Skeletal muscle tissue (tissue), 4 donors: ENCODE measurements around the gene UBE2E1. TPM values are rescaled to one million over a fixed set of nuclear protein-coding genes. Genes with fewer than 3 reads are reported as not detected.

Source experiments
- H3K27ac ChIP-seq: one replicate; pipeline ENCODE4 v1.7.0; 2013; ENCODE audit warnings: mild to moderate bottlenecking, low read depth, low read length, inconsistent platforms
- H3K27me3 ChIP-seq, 3 donors: one replicate each; pipeline ENCODE4 v1.7.0; 2013; ENCODE audit warnings: low read length in 3 of 3; ENCODE audit not compliant: control insufficient read depth in 3 of 3, insufficient read depth in 3 of 3
- H3K36me3 ChIP-seq, 3 donors: one replicate each; pipeline ENCODE4 v1.7.0; 2013; ENCODE audit warnings: low read length in 3 of 3; ENCODE audit not compliant: control insufficient read depth in 3 of 3, insufficient read depth in 3 of 3
- H3K4me1 ChIP-seq, 3 donors: one replicate each; pipeline ENCODE4 v1.7.0; 2013; ENCODE audit warnings: low read length in 3 of 3, mild to moderate bottlenecking in 3 of 3; ENCODE audit not compliant: control insufficient read depth in 3 of 3, insufficient read depth in 3 of 3
- H3K4me3 ChIP-seq, 3 donors: one replicate each; pipeline ENCODE4 v1.7.0; 2013; ENCODE audit warnings: low read length in 3 of 3
- H3K9ac ChIP-seq, 3 donors: one replicate each; pipeline ENCODE4 v1.7.0; 2013; ENCODE audit warnings: low read length in 3 of 3, mild to moderate bottlenecking in 3 of 3, moderate library complexity in 2 of 3, low read depth in 1 of 3
- H3K9me3 ChIP-seq, 3 donors: one replicate each; pipeline ENCODE4 v1.7.0; 2013; ENCODE audit warnings: low read length in 3 of 3; ENCODE audit not compliant: control insufficient read depth in 3 of 3
- total RNA-seq: library from RNA; depleted of rRNA; stranded (reverse); fragments of >200 nt; gene quantifications from one replicate; pipeline ENCODE4 v1.2.3, GENCODE V29; 2014
- donor health status: Osteomylitis.

Gene UBE2E1
- total RNA-seq, 1 donor from 2014 or later: 83.0 TPM

DNA sequence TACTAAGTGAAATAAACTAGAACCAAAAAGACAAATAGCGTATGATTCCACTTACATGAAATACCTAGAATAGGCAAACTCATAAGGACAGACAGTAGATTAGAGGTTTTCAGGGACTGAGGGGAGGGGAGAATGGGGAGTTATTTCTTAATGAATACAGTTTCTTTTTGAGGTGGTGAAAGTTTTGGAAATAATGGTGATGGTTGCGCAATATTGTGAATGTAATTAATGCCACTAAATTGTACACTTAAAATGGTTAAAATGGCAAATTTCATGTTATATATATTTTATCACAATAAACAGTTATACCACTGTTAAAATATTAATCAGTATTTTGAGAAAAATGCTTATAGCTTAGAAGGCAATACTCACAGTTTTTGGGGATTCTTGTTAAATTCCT lies 11.0 kb downstream of the UBE2E1 start:
- Histone ChIP-seq H3K9me3 (no peaks in the 10 kb centered on the region), H3K9ac (no peak overlapping the region), H3K27me3 (no peaks in the 10 kb centered on the region), H3K4me1 (peaks cover 9 to 21% (median 9%) of the 10 kb centered on the region in 3 donors), H3K36me3 (no peaks in the 10 kb centered on the region), H3K27ac (no peak overlapping the region), H3K4me3 (no peak overlapping the region)

DNA sequence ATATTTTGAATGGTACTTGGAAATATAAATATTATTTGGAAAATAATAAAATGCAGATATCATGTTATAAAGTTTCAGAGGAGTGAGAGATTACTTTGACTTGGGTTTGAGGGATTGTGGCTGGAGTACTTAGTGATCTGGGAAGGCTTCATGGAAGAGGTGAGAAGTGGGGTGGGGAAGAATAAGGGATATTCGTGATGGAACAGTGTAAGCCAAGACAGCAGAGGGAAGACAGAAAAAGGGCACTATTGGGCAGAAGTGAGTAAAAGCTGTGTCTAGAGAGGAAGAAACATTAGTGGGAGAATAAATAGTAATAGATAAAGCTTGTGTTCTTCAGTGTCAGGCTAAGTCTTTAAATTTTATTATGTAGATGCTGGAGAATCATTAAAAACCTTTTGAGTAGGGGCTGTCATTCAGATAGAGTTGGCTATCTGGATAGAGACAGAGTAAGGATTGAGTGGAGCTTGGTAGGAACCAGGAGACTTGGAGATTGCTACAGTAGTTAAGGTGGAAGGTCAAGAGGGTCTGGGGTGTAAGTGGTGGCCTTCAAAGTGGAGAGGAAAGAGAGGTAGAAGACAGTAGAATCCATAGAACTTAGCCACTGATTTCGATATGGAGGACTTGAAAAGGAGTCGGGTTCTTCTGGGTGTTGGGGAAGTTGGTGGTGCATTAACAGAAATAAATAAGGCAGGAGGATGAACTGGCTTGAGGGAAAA lies 11.9 kb downstream of the UBE2E1 start:
- Histone ChIP-seq H3K27ac (no peak overlapping the region), H3K4me1 (peaks cover 9 to 23% (median 9%) of the 10 kb centered on the region in 3 donors), H3K36me3 (no peaks in the 10 kb centered on the region), H3K9ac (no peak overlapping the region), H3K27me3 (no peaks in the 10 kb centered on the region), H3K4me3 (no peak overlapping the region), H3K9me3 (no peaks in the 10 kb centered on the region)

DNA sequence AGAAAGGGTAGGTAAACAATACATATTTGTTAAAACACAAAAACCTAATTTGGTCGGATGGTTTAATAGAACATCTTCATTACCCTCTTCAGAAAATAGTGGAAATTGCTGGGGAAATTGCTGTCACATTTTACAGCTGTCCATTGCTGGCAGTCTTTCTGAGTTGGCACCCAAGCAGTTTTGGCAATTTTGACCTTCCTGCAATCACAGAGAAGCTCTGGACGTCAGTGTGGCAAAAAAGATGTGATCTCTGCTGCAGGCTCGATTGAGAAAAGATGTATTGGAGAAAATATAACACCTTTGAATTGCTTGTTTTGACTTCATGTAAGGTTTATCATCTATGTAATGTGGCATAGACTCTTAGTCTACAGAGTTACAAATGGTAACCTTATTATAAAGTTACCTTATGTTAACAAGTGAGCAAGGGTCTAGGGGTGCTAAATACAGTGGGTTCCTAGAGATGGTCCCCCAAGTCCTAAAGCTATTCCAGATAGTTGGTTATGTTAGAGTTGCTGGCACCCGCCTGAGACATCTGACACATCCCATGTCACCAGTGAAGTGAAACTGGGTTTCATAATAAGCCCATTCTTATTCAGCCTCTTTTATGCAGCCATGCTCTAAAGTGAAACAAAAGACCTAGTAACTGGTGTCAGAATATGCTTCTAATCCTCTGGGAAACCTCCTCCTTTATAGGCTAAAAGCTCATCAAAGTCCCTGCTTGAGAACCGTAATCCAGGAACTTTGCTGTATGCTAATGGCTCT lies 14.0 kb downstream of the UBE2E1 start:
- H3K4me1 ChIP-seq: peaks cover 9 to 23% (median 9%) of the 10 kb centered on the region in 3 donors
- no peak overlapping the region for H3K4me3 ChIP-seq
- no peaks in the 10 kb centered on the region for H3K27me3 ChIP-seq
- no peaks in the 10 kb centered on the region for H3K36me3 ChIP-seq
- H3K9me3 ChIP-seq: no peaks in the 10 kb centered on the region
- H3K9ac ChIP-seq: no peak overlapping the region
- H3K27ac ChIP-seq: no peak overlapping the region

DNA sequence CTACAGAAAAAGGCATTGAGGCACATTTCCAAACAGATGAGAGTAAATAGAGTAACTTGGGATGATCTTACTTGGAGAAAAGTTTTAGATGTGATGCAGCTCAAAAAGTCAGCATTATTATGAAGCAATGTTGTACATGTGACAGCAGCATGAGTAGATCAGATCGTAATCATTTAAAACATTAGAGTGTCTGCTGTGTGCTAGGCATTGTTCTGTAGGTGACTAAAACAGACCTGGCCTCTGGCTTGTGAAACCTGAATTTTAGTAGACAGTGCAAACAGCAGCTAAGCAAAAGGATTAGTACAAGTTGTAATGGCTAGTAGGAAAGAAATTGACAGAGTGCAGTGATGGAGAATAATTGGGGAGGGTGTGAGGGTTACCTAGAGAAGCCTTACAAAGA lies 15.1 kb downstream of the UBE2E1 start:
- H3K9me3 ChIP-seq: no peaks in the 10 kb centered on the region
- H3K4me3 ChIP-seq: no peak overlapping the region
- no peaks in the 10 kb centered on the region for H3K36me3 ChIP-seq
- no peak overlapping the region for H3K27ac ChIP-seq
- H3K27me3 ChIP-seq: no peaks in the 10 kb centered on the region
- peaks cover 9 to 27% (median 13%) of the 10 kb centered on the region in 3 donors for H3K4me1 ChIP-seq
- H3K9ac ChIP-seq: no peak overlapping the region

DNA sequence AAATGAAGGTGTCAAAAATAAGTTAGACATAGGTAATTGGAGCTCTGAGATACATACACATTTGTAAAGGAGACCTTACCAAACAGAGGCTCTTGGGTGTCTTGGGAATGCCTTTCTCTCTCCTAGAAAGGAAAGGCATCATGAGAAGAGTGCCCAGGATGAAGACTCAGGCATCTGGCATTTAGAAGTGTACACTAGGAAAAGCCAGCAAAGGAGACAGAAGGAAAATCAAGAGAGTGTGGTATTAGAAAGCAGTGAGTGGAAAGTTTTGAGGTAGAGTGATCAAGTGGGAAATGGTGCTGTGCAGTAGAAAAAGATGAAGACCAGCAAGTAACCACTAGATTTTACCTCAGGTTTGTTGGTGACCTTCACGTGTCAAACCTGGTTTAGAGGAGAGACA lies 16.1 kb downstream of the UBE2E1 start:
- no peak overlapping the region for H3K9ac ChIP-seq
- no peak overlapping the region for H3K27ac ChIP-seq
- no peaks in the 10 kb centered on the region for H3K9me3 ChIP-seq
- H3K4me3 ChIP-seq: no peak overlapping the region
- H3K36me3 ChIP-seq: no peaks in the 10 kb centered on the region
- peaks cover 14 to 33% (median 16%) of the 10 kb centered on the region in 3 donors for H3K4me1 ChIP-seq
- H3K27me3 ChIP-seq: no peaks in the 10 kb centered on the region

DNA sequence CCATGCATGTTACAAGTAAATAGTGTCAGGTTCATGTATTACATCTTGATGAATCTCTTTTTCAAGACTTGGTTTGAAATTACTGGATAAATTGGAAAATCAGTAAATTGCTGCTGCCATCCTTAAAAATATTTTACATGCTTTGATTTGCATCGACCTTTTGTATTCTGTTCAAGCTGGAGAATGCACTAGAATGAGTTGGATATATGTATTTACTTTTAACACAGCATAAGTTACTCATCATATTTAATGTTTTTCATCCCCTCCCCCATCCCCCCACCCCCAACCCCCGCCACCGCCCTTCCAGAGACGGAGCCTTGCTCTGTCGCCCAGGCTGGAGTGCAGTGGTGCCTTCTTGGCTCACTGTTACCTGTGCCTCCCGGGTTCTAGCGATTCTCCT lies 16.8 kb downstream of the UBE2E1 start:
- Histone ChIP-seq H3K9ac (no peak overlapping the region), H3K4me3 (no peak overlapping the region), H3K9me3 (no peaks in the 10 kb centered on the region), H3K4me1 (peaks cover 14 to 33% (median 16%) of the 10 kb centered on the region in 3 donors), H3K27me3 (no peaks in the 10 kb centered on the region), H3K27ac (no peak overlapping the region), H3K36me3 (no peaks in the 10 kb centered on the region)

DNA sequence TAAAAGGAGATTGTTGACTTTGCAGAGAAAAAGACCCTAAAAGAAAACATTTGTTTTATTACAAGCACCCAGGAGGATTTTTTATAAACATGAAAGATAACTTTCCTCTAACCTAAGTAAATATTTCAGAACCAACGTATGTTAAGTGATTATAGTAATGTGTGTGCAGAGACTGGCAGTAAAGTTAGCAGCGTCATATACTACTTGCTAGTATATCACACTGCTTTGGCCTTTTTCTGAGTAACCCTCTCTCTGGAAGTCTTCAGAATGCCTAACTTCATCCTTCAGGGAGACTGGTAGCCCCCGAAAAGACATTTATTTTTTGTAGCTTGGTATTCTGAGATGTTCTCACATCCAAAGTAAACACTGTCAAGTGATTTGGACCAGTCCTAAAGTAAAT lies 17.9 kb downstream of the UBE2E1 start:
- no peak overlapping the region for H3K9ac ChIP-seq
- peaks cover 14 to 33% (median 16%) of the 10 kb centered on the region in 3 donors for H3K4me1 ChIP-seq
- H3K36me3 ChIP-seq: no peaks in the 10 kb centered on the region
- no peaks in the 10 kb centered on the region for H3K27me3 ChIP-seq
- H3K27ac ChIP-seq: no peak overlapping the region
- no peaks in the 10 kb centered on the region for H3K9me3 ChIP-seq
- H3K4me3 ChIP-seq: no peak overlapping the region

DNA sequence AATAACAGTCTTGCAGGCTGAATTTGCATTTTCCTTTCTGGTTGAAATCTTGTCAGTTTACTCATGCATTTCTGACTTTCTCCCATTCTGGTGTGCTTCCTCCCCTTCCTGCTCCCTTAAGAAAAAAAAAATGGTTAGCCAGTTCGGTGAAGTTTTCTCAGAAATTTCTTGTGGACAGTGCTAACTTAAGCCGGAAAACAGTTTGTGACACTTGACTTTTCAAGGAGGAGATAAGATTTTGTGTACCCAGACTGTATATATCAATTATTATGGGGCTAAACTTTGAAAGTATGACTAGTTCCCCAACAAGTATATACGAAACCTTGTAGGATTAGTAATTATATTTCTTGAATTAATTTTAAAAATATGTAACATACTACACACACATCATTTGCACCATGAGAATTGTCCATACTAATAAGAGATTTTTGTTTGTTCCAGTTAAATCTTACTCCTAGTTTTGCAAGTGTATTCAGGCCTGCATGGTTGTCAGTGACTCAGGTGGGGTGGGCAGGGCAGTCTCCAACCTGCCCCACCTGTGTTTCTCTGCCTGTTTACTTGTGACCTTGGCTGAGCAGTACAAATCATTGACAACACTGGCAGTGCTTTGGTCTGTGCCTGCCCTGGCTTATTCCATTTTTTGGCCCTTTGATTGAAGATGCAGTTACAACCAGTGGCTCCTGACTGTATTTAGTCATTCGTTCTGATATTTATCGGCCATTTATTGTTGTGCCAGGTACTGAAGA lies 19.1 kb downstream of the UBE2E1 start:
- no peak overlapping the region for H3K9ac ChIP-seq
- no peaks in the 10 kb centered on the region for H3K36me3 ChIP-seq
- H3K4me1 ChIP-seq: peaks cover 12 to 30% (median 17%) of the 10 kb centered on the region in 3 donors
- no peak overlapping the region for H3K4me3 ChIP-seq
- no peaks in the 10 kb centered on the region for H3K27me3 ChIP-seq
- H3K9me3 ChIP-seq: no peaks in the 10 kb centered on the region
- H3K27ac ChIP-seq: no peak overlapping the region

DNA sequence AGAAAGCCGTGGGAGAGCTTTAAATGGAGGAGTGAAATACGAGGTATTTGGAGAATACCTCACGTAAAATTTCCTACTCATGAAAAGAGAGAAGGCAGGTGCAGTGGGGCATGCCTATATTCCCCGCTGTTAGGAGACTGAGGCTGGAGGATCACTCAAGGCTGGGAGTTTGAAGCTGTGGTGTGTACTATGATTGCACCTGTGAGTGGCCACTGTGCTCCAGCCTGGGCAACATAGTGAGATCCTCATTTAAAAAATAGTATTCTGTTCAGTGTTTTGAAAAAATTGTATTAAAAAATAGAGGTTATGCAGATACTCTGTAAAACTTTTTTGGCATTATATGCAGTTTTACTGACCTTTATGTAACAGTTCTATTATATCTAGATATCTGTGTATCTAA lies 20.0 kb downstream of the UBE2E1 start:
- Histone ChIP-seq H3K9ac (no peak overlapping the region), H3K36me3 (no peaks in the 10 kb centered on the region), H3K27ac (no peak overlapping the region), H3K4me1 (peaks cover 7 to 24% (median 13%) of the 10 kb centered on the region in 3 donors), H3K4me3 (no peak overlapping the region), H3K9me3 (no peaks in the 10 kb centered on the region), H3K27me3 (no peaks in the 10 kb centered on the region)
